SU-DHL-6 (cell line): ENCODE results near the gene CTDP1.

Experiments
- H2AFZ ChIP-seq: fragments of 200-600 bp; sonication (generic); 2 replicates; pipeline ENCODE4 v1.6.1; 2014; ENCODE audit warnings: low read depth, mild to moderate bottlenecking, moderate library complexity, mixed read lengths, antibody characterized with exemption, low read length; ENCODE audit not compliant: severe bottlenecking
- H3F3A ChIP-seq: fragments of 200-600 bp; shearing (Covaris generic); 2 replicates; pipeline ENCODE4 v1.6.0; 2016; ENCODE audit warnings: antibody characterized with exemption, mild to moderate bottlenecking; ENCODE audit not compliant: insufficient read depth
- H3K27ac ChIP-seq: fragments of 200-600 bp; sonication (generic); 2 replicates; pipeline ENCODE4 v1.5.1; 2016; ENCODE audit warnings: low read depth, mild to moderate bottlenecking, low read length, moderate library complexity, mixed read lengths
- H3K27me3 ChIP-seq: fragments of 200-600 bp; sonication (generic), shearing (Covaris generic); 2 replicates; pipeline ENCODE4 v1.6.0; 2014; ENCODE audit warnings: mild to moderate bottlenecking, low read length
- H3K36me3 ChIP-seq: fragments of 200-600 bp; sonication (generic); 2 replicates; pipeline ENCODE4 v1.6.1; 2014; ENCODE audit warnings: mild to moderate bottlenecking, low read length, mixed read lengths
- H3K4me2 ChIP-seq: fragments of 300-600, 200-600 bp; shearing (Covaris generic), sonication (generic); 2 replicates; pipeline ENCODE4 v1.6.0; 2014; ENCODE audit warnings: low read length, low read depth, mild to moderate bottlenecking; ENCODE audit not compliant: poor library complexity, severe bottlenecking
- H3K4me3 ChIP-seq: fragments of 200-600 bp; sonication (generic); 2 replicates; pipeline ENCODE4 v1.5.1; 2014; ENCODE audit warnings: antibody characterized with exemption, low read length, mild to moderate bottlenecking, mixed read lengths; ENCODE audit not compliant: insufficient read depth, poor library complexity, severe bottlenecking
- H3K79me2 ChIP-seq: fragments of 200-600 bp; sonication (generic); 2 replicates; pipeline ENCODE4 v1.6.1; 2014; ENCODE audit warnings: mild to moderate bottlenecking, low read length, moderate library complexity; ENCODE audit not compliant: insufficient read depth
- H3K9ac ChIP-seq: fragments of 200-600 bp; sonication (generic); 2 replicates; pipeline ENCODE4 v1.7.0; 2014; ENCODE audit warnings: mild to moderate bottlenecking, low read length
- H3K9me2 ChIP-seq: fragments of 200-600 bp; sonication (generic); replicated peaks from 2 replicates; pipeline ENCODE4 v1.6.1; 2014; ENCODE audit warnings: low read length; ENCODE audit not compliant: insufficient read depth
- H3K9me3 ChIP-seq: fragments of 200-600 bp; sonication (generic); 2 replicates; pipeline ENCODE4 v1.6.1; 2014; ENCODE audit warnings: low read length, mixed read lengths; ENCODE audit not compliant: insufficient read depth
- H4K20me1 ChIP-seq: fragments of 200-600 bp; sonication (generic); 2 replicates; pipeline ENCODE4 v1.6.1; 2014; ENCODE audit warnings: low read depth, mild to moderate bottlenecking, antibody characterized with exemption, low read length, moderate library complexity, mixed read lengths
- EZH2phosphoT487 ChIP-seq: fragments of 200-600 bp; sonication (generic), shearing (Covaris generic); conservative IDR thresholded peaks from 2 replicates; pipeline ENCODE4 v1.6.1; 2018; ENCODE audit warnings: mild to moderate bottlenecking, antibody characterized with exemption, low read length, moderate library complexity, mixed read lengths
- TF ChIP-seq, protein P1 (sequence below): fragments of 200-600 bp; sonication (generic); IDR thresholded peaks from one replicate; pipeline ENCODE4 v1.5.1; 2017; ENCODE audit warnings: antibody characterized with exemption, mild to moderate bottlenecking, low read length, moderate library complexity; ENCODE audit not compliant: insufficient read depth, poor library complexity, severe bottlenecking

CTDP1 gene

DNA sequence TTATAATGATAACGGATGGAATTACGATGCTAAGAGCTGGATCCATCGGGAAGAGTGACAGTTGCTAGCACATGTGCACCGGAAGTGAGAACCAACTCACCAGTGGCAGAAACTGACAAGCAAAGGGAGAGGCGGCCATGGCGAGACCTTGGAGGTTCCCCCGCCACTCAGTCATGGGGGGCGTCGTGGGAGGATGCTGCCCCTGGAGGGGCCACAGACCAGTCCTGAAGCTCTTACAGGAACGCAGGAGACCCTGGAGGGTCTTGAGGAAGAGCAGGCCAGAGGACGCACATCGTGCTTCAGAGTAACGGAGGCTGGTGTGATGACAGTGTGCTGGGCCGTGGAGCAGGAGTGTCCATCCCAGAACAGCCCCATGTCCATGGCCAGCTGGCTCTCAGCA, 65.0 kb downstream of the CTDP1 start:
- Histone ChIP-seq H3K4me2 (no peak overlapping the region), H3K9ac (no peak overlapping the region), H3K36me3 (no peaks in the 10 kb centered on the region; the same call in 1 of the 2 replicates), H2AFZ (no peak overlapping the region), H3K4me3 (no peak overlapping the region), H3K9me3 (no peaks in the 10 kb centered on the region), H3K27me3 (no peaks in the 10 kb centered on the region), H3K79me2 (no peaks in the 10 kb centered on the region), H3F3A (no peaks in the 10 kb centered on the region), H3K27ac (no peak overlapping the region), H3K9me2 (no peaks in the 10 kb centered on the region), H4K20me1 (no peaks in the 10 kb centered on the region)
- TF ChIP-seq EZH2phosphoT487 = no peak
- TF ChIP-seq, protein P1, sequence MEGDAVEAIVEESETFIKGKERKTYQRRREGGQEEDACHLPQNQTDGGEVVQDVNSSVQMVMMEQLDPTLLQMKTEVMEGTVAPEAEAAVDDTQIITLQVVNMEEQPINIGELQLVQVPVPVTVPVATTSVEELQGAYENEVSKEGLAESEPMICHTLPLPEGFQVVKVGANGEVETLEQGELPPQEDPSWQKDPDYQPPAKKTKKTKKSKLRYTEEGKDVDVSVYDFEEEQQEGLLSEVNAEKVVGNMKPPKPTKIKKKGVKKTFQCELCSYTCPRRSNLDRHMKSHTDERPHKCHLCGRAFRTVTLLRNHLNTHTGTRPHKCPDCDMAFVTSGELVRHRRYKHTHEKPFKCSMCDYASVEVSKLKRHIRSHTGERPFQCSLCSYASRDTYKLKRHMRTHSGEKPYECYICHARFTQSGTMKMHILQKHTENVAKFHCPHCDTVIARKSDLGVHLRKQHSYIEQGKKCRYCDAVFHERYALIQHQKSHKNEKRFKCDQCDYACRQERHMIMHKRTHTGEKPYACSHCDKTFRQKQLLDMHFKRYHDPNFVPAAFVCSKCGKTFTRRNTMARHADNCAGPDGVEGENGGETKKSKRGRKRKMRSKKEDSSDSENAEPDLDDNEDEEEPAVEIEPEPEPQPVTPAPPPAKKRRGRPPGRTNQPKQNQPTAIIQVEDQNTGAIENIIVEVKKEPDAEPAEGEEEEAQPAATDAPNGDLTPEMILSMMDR = no peak

DNA sequence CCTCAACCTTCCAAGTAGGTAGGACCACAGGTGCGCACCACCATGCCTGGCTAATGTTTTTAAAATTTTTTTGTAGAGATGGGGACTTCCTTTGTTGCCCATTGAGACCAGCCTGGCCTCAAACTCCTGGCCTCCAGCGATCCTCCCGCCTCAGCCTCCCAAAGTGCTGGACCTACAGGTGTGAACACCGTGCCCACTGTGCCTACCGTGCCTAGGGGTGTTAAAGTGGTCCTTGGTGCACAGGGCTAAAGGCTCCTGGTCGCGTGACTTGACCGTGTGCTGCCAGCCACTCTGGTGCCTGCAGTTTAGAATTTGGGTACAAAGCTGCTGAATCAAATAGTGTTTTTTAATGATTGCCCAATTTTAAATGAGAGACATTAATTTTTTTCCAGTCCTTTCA, 67.1 kb downstream of the CTDP1 start:
- H4K20me1 ChIP-seq = no peaks in the 10 kb centered on the region
- no peaks in the 10 kb centered on the region for H3F3A ChIP-seq
- H3K27ac ChIP-seq = no peak overlapping the region
- no peak overlapping the region for H2AFZ ChIP-seq
- H3K4me3 ChIP-seq = no peak overlapping the region
- no peaks in the 10 kb centered on the region for H3K79me2 ChIP-seq
- no peaks in the 10 kb centered on the region for H3K9me3 ChIP-seq
- H3K36me3 ChIP-seq = no peaks in the 10 kb centered on the region; the same call in 1 of the 2 replicates
- no peak overlapping the region for H3K9ac ChIP-seq
- H3K9me2 ChIP-seq = no peaks in the 10 kb centered on the region
- TF ChIP-seq, protein P1 = no peak
- no peak for TF ChIP-seq EZH2phosphoT487
- no peak overlapping the region for H3K4me2 ChIP-seq
- H3K27me3 ChIP-seq = no peaks in the 10 kb centered on the region

DNA sequence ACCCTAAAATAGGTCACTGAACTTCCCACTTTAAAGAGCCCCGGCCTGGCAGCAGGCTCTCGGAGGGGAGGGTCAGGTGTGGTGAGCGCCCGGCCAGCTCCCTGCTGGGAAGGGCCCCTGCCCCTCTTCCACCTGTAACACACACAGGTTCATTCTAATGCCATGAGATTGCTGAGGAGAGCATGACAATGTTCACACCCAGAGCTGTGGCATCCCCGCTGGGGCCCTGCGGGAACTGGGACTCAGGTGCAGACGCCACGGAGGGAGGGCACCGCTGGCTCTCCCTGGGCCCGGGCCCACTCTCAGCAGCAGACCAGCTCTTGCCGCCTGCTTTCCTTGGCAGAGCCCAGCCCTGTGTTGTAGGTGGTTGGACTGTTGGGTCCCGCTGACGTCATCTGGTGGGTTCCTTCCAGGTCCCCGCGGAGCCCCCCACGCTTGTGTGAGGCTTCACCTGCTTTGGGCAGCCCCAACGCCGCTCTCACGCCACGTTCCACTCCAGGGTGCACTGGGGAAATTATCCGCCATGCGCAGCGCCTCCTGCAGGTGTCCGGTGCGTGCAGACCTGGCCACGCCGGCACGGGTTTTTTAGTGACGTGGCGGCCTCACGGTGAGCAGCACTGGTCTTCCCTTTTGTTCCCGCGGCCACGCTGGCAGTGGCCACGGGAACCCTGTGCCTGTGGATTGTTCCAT, 67.7 kb downstream of the CTDP1 start:
- Histone ChIP-seq H3K9ac (no peak overlapping the region), H4K20me1 (no peaks in the 10 kb centered on the region), H3K79me2 (no peaks in the 10 kb centered on the region), H3K9me2 (no peaks in the 10 kb centered on the region), H2AFZ (no peak overlapping the region), H3F3A (no peaks in the 10 kb centered on the region), H3K27ac (no peak overlapping the region), H3K36me3 (no peaks in the 10 kb centered on the region; the same call in 1 of the 2 replicates), H3K9me3 (no peaks in the 10 kb centered on the region), H3K27me3 (no peaks in the 10 kb centered on the region), H3K4me3 (no peak overlapping the region), H3K4me2 (no peak overlapping the region)
- no peak for TF ChIP-seq EZH2phosphoT487
- TF ChIP-seq, protein P1 = no peak
